Measurements from ENCODE around the gene MKX. TPM values are rescaled to one million over a fixed set of nuclear protein-coding genes. Genes with fewer than 3 reads are reported as not detected.
A peak's percentile ranks its signal among the peaks of the same experiment; 100 is the strongest.

Gene MKX
- total RNA-seq, 4 donors from 2014 or later, result 2.3 to 39.5 (median 26.5) TPM

DNA sequence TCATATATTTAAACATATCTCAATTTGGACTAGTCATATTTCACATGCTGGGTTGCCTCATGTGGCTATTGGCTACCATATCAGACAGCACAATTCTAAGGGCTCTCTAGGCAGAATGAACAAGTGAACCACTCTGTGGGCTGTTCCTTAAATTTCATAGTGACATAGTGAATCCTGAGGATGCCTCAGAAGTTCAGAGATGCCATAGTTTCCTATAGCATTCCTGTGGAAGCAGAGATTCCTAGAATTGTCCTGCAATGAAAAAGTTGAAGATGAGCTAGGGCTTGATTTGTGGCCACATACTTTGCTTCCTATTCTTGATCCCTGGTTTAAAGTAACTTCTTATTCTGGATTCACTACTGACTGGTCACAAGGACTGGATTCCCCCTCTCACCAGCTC lies 35.6 kb downstream of the MKX start:
- TF ChIP-seq POLR2AphosphoS5 (IDR thresholded peaks at IDR 0.05) (no peak), POLR2A (IDR thresholded peaks at IDR 0.05) (no peak), EP300 (IDR thresholded peaks at IDR 0.05) (no peak)
- TF ChIP-seq, protein P1, sequence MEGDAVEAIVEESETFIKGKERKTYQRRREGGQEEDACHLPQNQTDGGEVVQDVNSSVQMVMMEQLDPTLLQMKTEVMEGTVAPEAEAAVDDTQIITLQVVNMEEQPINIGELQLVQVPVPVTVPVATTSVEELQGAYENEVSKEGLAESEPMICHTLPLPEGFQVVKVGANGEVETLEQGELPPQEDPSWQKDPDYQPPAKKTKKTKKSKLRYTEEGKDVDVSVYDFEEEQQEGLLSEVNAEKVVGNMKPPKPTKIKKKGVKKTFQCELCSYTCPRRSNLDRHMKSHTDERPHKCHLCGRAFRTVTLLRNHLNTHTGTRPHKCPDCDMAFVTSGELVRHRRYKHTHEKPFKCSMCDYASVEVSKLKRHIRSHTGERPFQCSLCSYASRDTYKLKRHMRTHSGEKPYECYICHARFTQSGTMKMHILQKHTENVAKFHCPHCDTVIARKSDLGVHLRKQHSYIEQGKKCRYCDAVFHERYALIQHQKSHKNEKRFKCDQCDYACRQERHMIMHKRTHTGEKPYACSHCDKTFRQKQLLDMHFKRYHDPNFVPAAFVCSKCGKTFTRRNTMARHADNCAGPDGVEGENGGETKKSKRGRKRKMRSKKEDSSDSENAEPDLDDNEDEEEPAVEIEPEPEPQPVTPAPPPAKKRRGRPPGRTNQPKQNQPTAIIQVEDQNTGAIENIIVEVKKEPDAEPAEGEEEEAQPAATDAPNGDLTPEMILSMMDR (IDR thresholded peaks at IDR 0.05), result no peak
- ATAC-seq, result no peak

DNA sequence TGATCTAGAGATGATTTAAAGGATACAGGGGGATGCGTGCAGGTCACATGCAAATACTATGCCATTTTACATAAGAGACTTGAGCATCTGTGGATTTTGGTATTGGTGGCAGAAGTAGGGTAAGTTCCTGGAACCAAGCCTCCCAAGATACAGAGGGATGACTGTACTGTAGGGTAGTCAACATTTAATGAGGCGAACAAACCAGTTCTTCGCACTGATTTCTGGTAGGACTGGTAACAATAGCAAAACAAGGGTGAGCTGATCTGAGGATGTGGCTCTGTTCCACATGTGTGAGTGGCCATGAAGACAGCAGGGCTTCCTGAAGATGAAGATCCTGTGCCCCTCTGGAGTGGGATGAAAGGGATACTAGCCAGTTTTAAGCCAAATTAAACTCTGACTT lies 36.3 kb downstream of the MKX start:
- Histone ChIP-seq H3K36me3 (no peaks in the 10 kb centered on the region), H3K4me3 (no peak overlapping the region), H3K4me1 (peaks cover 0 to 16% (median 0%) of the 10 kb centered on the region in 3 donors), H3K27ac (no peak overlapping the region), H3K9me3 (no peaks in the 10 kb centered on the region), H3K27me3 (no peaks in the 10 kb centered on the region)
- TF ChIP-seq POLR2A (IDR thresholded peaks at IDR 0.05) (no peak), EP300 (IDR thresholded peaks at IDR 0.05) (no peak)
- WGBS, 2 donors (ENCODE audit: low coverage in 1 of 2), result 90 to 100% methylated on average over 1 to 3 of the region's 3 CpGs
- no peak for ATAC-seq

More for the DNA sequence above, 35.6 kb downstream of the MKX start:
- no peaks in the 10 kb centered on the region for H3K9me3 ChIP-seq
- H3K27ac ChIP-seq, result no peak overlapping the region
- H3K27me3 ChIP-seq, result no peaks in the 10 kb centered on the region
- H3K4me1 ChIP-seq, result peaks cover 0 to 22% (median 2%) of the 10 kb centered on the region in 3 donors
- no peaks in the 10 kb centered on the region for H3K36me3 ChIP-seq
- H3K4me3 ChIP-seq, result no peak overlapping the region

DNA sequence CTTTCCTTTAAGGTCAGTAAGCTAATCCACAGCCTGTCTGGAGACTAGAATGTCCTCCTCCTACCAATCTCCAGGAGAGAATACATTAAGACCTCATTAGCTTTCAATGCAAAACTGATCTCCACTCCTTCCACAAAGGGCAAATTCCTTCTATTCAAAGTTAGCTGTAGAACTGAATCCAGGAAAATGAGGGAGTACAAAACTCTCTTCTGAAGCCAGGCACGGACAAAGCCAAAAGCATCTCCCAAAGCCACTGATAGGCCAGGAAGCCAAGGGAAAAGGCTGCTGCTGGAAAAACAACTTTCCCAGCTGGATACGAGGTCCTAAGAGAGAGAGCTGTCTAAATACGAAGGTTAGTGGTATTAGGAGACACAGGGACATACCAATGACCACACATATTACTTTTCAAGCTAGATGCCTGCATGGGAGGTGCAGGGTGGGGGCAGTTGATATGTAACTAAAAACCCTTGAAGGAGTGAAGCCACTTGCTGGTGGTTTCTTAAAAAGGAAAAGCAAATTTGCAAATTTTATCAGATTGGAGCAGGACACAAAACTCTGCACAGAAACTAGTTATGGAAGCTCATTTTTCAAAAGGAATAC lies 43.6 kb downstream of the MKX start:
- H3K27me3 ChIP-seq, result no peaks in the 10 kb centered on the region
- H3K4me3 ChIP-seq, result peak overlapping the region in 1 of 2 donors; percentile 13
- no peaks in the 10 kb centered on the region for H3K9me3 ChIP-seq
- TF ChIP-seq, protein P1 (IDR thresholded peaks at IDR 0.05), result no peak
- TF ChIP-seq POLR2A (IDR thresholded peaks at IDR 0.05), result no peak
- TF ChIP-seq EP300 (IDR thresholded peaks at IDR 0.05), result no peak
- no peak for TF ChIP-seq POLR2AphosphoS5 (IDR thresholded peaks at IDR 0.05)
- no peaks in the 10 kb centered on the region for H3K36me3 ChIP-seq
- peak overlapping the region; percentile 59 to 73 (median 69) for H3K27ac ChIP-seq
- peaks cover 3 to 35% (median 9%) of the 10 kb centered on the region in 3 donors for H3K4me1 ChIP-seq
- no peak for ATAC-seq
- WGBS, 2 donors (ENCODE audit: low coverage in 1 of 2), result 12 to 18% methylated on average over 2 to 3 of the region's 3 CpGs

DNA sequence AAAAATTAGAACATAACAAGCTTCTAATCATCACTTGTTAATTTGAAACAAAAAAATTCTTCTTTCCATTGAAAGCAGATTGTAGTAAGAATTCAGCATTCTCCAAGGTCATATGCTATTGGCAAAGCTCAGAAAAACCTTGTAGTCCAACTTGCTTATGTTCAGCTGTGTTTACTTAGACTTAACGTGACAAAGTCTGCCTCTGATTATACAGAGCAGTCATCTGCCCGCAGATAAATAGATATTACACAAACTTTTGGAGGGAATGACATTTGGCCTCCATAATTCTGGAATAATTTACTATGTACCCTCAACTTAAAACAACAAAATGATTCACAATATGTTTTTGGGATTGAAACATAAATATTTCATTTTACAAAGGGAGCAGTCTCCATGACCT lies 45.8 kb downstream of the MKX start:
- no peak overlapping the region for H3K4me3 ChIP-seq
- no peaks in the 10 kb centered on the region for H3K36me3 ChIP-seq
- no peaks in the 10 kb centered on the region for H3K9me3 ChIP-seq
- H3K27me3 ChIP-seq, result no peaks in the 10 kb centered on the region
- ATAC-seq, result no peak
- H3K4me1 ChIP-seq, result peaks cover 3 to 58% (median 9%) of the 10 kb centered on the region in 3 donors
- peak overlapping the region in 2 of 4 donors; percentile 25 to 42 for H3K27ac ChIP-seq
- 15 to 19% methylated on average over 1 to 2 of the region's 2 CpGs for WGBS, 2 donors (ENCODE audit: low coverage in 1 of 2)
- no peak for TF ChIP-seq EP300 (IDR thresholded peaks at IDR 0.05)
- no peak for TF ChIP-seq POLR2A (IDR thresholded peaks at IDR 0.05)
- TF ChIP-seq, protein P1 (IDR thresholded peaks at IDR 0.05), result no peak
- TF ChIP-seq POLR2AphosphoS5 (IDR thresholded peaks at IDR 0.05), result no peak

DNA sequence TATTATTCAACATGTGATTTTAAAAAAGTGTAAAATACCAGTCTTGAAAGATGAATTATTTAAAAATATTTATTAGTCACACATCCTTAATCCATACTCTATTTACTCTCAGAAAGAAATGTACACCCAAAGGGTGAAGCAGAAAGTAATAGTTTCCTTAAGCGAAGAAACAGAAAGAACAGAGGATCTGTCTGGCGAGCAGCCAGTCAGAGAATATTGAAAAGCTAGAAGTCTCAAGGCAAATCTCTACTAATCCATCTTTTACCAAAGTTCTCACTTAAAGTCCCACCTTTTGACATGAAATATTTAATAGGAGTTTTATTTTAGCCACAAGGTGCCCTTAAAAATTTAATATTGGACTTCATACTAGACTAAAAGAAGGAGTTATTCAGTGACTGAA lies 46.7 kb downstream of the MKX start:
- Histone ChIP-seq H3K9me3 (no peaks in the 10 kb centered on the region), H3K4me3 (no peak overlapping the region), H3K27me3 (no peaks in the 10 kb centered on the region), H3K36me3 (no peaks in the 10 kb centered on the region), H3K4me1 (peaks cover 3 to 65% (median 9%) of the 10 kb centered on the region in 3 donors), H3K27ac (peak overlapping the region in 2 of 4 donors; percentile 4 to 42)
- TF ChIP-seq POLR2AphosphoS5 (IDR thresholded peaks at IDR 0.05) (no peak), EP300 (IDR thresholded peaks at IDR 0.05) (no peak), POLR2A (IDR thresholded peaks at IDR 0.05) (no peak)
- TF ChIP-seq, protein P1 (IDR thresholded peaks at IDR 0.05), result no peak
- no peak for ATAC-seq
- WGBS, 2 donors (ENCODE audit: low coverage in 1 of 2), result 71 to 87% methylated on average over 2 of the region's 2 CpGs
